Keratinocyte (primary cell): Measurements from ENCODE around the gene SETX. TPM values are rescaled to one million over a fixed set of nuclear protein-coding genes. Genes with fewer than 3 reads are reported as not detected.

Experiments used
- DNase-seq: peaks from one replicate; pipeline ENCODE4 v3.0.0-alpha.2; 2011; ENCODE audit warnings: low read depth, missing footprints, low spot score
- FAIRE-seq: peaks from 2 replicates; lab custom pipeline; 2011; peaks lifted over from hg19 to GRCh38; lab: Jason Lieb, UNC
- H2AFZ ChIP-seq: 2 replicates; pipeline ENCODE4 v1.6.0; 2012; ENCODE audit warnings: low read length, control low read depth, inconsistent platforms; ENCODE audit not compliant: control insufficient read depth
- H3K27ac ChIP-seq: 2 replicates; pipeline ENCODE4 v1.5.1; 2011; ENCODE audit warnings: low read length; ENCODE audit not compliant: control insufficient read depth, insufficient read depth
- H3K27me3 ChIP-seq: 3 replicates; pipeline ENCODE4 v1.6.0; 2011; ENCODE audit warnings: low read length; ENCODE audit not compliant: control insufficient read depth, insufficient read depth; ENCODE audit errors: extremely low read depth
- H3K36me3 ChIP-seq, 2 experiments: 2 replicates in 1 of 2; 3 replicates in 1 of 2; pipeline ENCODE4 v1.5.1; 2011; ENCODE audit warnings: low read length in 2 of 2, mild to moderate bottlenecking in 1 of 2; ENCODE audit not compliant: control insufficient read depth in 2 of 2, insufficient read depth in 2 of 2; ENCODE audit errors: extremely low read depth in 1 of 2
- H3K4me1 ChIP-seq: 3 replicates; pipeline ENCODE4 v1.5.1; 2011; ENCODE audit warnings: low read length; ENCODE audit not compliant: control insufficient read depth, insufficient read depth; ENCODE audit errors: extremely low read depth
- H3K4me2 ChIP-seq: 3 replicates; pipeline ENCODE4 v1.6.0; 2011; ENCODE audit warnings: low read depth, low read length; ENCODE audit not compliant: control insufficient read depth, insufficient read depth; ENCODE audit errors: extremely low read depth
- H3K4me3 ChIP-seq, 3 experiments: fragments of 200-600 bp in 1 of 3; sonication (generic) in 1 of 3; 2 replicates in 2 of 3; 3 replicates in 1 of 3; pipeline ENCODE4 v1.5.1; 2011 to 2016; ENCODE audit warnings: low read length in 3 of 3, mild to moderate bottlenecking in 3 of 3, control low read depth in 2 of 3, inconsistent platforms in 1 of 3, low read depth in 1 of 3, mixed read lengths in 1 of 3, mixed run types in 1 of 3, moderate library complexity in 1 of 3; ENCODE audit not compliant: control insufficient read depth in 2 of 3, insufficient read depth in 2 of 3; ENCODE audit errors: extremely low read depth in 1 of 3
- H3K79me2 ChIP-seq: 2 replicates; pipeline ENCODE4 v1.6.0; 2012; ENCODE audit warnings: low read length; ENCODE audit not compliant: control insufficient read depth, insufficient read depth
- H3K9ac ChIP-seq: 3 replicates; pipeline ENCODE4 v1.6.0; 2011; ENCODE audit warnings: low read length; ENCODE audit not compliant: control insufficient read depth, insufficient read depth; ENCODE audit errors: extremely low read depth
- H3K9me1 ChIP-seq: 3 replicates; pipeline ENCODE4 v1.6.0; 2011; ENCODE audit warnings: low read length; ENCODE audit not compliant: control insufficient read depth, insufficient read depth; ENCODE audit errors: extremely low read depth
- H3K9me3 ChIP-seq: 2 replicates; pipeline ENCODE4 v1.5.1; 2012; ENCODE audit warnings: low read depth, low read length; ENCODE audit not compliant: control insufficient read depth
- H4K20me1 ChIP-seq: 3 replicates; pipeline ENCODE4 v1.6.0; 2011; ENCODE audit warnings: low read length; ENCODE audit not compliant: control insufficient read depth, insufficient read depth; ENCODE audit errors: extremely low read depth
- EZH2 ChIP-seq: IDR thresholded peaks from one replicate; pipeline ENCODE4 v1.6.1; 2012; ENCODE audit warnings: inconsistent platforms, mild to moderate bottlenecking, low read length, moderate library complexity
- dilution Hi-C: fragments of 300-500 bp; cut with MboI; formaldehyde crosslinking; loops from one replicate; pipeline ENCODE4 v1.7.0; 2020; ENCODE audit warnings: low sequenced_read_pairs; ENCODE audit not compliant: extremely low pct_ligation_motif_present
- polyA plus RNA-seq, 5 experiments: library from polyadenylated mRNA; depleted of rRNA in 3 of 5; stranded (reverse) in 3 of 5; stranded (forward) in 1 of 5; unstranded in 1 of 5; fragments of >200 nt; gene quantifications; 1 replicate in 1 of 5; 2 replicates in 3 of 5; 3 replicates in 1 of 5; pipeline versions ENCODE4 v1.2.1 to v1.2.3, GENCODE V29; 2011 to 2012; ENCODE audit warnings: missing spikeins in 2 of 5, low read depth in 1 of 5, low replicate concordance in 1 of 5
- TF ChIP-seq, protein P1 (sequence below), 3 experiments: IDR thresholded peaks in 1 of 3; conservative IDR thresholded peaks in 1 of 3; optimal IDR thresholded peaks in 1 of 3; 2 replicates in 2 of 3; 3 replicates in 1 of 3; pipeline versions ENCODE3 to v1.5.1; 2011; ENCODE audit warnings: low read length in 3 of 3, mild to moderate bottlenecking in 3 of 3, moderate library complexity in 2 of 3, control low read depth in 1 of 3, inconsistent platforms in 1 of 3; ENCODE audit not compliant: insufficient read depth in 2 of 3; ENCODE audit errors: extremely low read depth in 1 of 3

Gene SETX
- polyA plus RNA-seq, 1 donor (not counting 4 experiments of a cell fraction or from before 2014, with no cell fraction given): 23.8 TPM

DNA sequence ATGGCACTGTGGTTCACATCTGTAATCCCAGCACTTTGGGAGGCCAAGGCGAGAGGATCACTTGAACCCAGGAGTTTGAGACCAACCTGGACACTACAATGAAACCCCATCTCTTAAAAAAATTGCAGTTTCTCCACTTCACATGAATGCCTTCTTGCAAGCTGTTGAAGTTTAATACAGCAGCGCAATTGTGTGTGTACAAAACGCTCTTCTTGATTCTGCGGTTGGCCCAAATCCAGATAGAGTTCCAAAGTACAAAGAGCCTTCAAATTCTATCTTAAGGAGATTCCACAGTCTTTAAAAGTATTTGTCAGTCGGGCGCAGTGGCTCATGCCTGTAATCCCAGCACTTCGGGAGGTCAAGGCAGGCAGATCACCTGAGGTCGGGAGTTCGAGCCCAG, 9.3 kb upstream of the SETX start:
- Histone ChIP-seq H3K4me3 (no peak overlapping the region), H3K9me1 (no peaks in the 10 kb centered on the region), H3K4me2 (no peak overlapping the region), H3K9me3 (no peaks in the 10 kb centered on the region), H3K27me3 (no peaks in the 10 kb centered on the region), H2AFZ (no peak overlapping the region), H3K27ac (no peak overlapping the region), H4K20me1 (no peaks in the 10 kb centered on the region), H3K36me3 (no peaks in the 10 kb centered on the region), H3K79me2 (no peaks in the 10 kb centered on the region), H3K4me1 (peaks cover 3% of the 10 kb centered on the region), H3K9ac (no peak overlapping the region)
- dilution Hi-C loops: no loop called here
- no peak for DNase-seq
- TF ChIP-seq EZH2: no peak
- TF ChIP-seq, protein P1, sequence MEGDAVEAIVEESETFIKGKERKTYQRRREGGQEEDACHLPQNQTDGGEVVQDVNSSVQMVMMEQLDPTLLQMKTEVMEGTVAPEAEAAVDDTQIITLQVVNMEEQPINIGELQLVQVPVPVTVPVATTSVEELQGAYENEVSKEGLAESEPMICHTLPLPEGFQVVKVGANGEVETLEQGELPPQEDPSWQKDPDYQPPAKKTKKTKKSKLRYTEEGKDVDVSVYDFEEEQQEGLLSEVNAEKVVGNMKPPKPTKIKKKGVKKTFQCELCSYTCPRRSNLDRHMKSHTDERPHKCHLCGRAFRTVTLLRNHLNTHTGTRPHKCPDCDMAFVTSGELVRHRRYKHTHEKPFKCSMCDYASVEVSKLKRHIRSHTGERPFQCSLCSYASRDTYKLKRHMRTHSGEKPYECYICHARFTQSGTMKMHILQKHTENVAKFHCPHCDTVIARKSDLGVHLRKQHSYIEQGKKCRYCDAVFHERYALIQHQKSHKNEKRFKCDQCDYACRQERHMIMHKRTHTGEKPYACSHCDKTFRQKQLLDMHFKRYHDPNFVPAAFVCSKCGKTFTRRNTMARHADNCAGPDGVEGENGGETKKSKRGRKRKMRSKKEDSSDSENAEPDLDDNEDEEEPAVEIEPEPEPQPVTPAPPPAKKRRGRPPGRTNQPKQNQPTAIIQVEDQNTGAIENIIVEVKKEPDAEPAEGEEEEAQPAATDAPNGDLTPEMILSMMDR (optimal IDR thresholded peaks at IDR 0.05 in 1 of 3, IDR thresholded peaks at IDR 0.05 in 1 of 3, conservative IDR thresholded peaks at IDR 0.05 in 1 of 3; ENCODE audit: extremely low read depth in 1 of 3, insufficient read depth in 2 of 3, low read length in 3 of 3): no peak
- FAIRE-seq: no peak

DNA sequence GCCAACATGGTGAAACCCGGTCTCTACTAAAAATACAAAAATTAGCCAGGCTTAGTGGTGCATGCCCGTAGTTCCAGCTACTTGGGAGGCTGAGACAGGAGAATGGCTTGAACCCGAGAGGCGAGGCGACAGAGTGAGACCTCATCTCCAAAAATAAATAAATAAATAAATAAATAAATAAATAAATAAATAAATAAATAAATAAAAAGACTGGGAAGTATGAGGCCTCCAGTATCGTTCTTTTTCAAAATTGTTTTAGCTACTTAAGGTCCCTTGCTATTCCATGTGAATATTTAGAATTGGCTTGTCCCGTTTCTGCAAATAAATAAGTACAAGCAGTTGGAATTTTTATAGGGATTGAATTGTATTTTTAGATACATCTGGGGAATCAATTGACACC, 3.0 kb upstream of the SETX start:
- no peak overlapping the region for H3K9ac ChIP-seq
- peaks cover 17% of the 10 kb centered on the region for H3K4me1 ChIP-seq
- no peaks in the 10 kb centered on the region for H3K9me1 ChIP-seq
- dilution Hi-C loops: no loop called here
- no peak for DNase-seq
- no peak overlapping the region for H3K4me2 ChIP-seq
- no peak overlapping the region for H3K27ac ChIP-seq
- H3K27me3 ChIP-seq: no peaks in the 10 kb centered on the region
- H4K20me1 ChIP-seq: no peaks in the 10 kb centered on the region
- H3K9me3 ChIP-seq: no peaks in the 10 kb centered on the region
- H3K36me3 ChIP-seq: peaks cover 0 to 7% of the 10 kb centered on the region in 2 experiments
- no peak overlapping the region for H3K4me3 ChIP-seq
- TF ChIP-seq EZH2: no peak
- TF ChIP-seq, protein P1 (optimal IDR thresholded peaks at IDR 0.05 in 1 of 3, IDR thresholded peaks at IDR 0.05 in 1 of 3, conservative IDR thresholded peaks at IDR 0.05 in 1 of 3; ENCODE audit: extremely low read depth in 1 of 3, insufficient read depth in 2 of 3, low read length in 3 of 3): no peak
- FAIRE-seq: no peak
- peaks cover 20% of the 10 kb centered on the region for H3K79me2 ChIP-seq
- no peak overlapping the region for H2AFZ ChIP-seq
